Bronchial epithelial cell (primary cell): ENCODE measurements around the gene SEC31A. TPM values are rescaled to one million over a fixed set of nuclear protein-coding genes. Genes with fewer than 3 reads are reported as not detected.

Experiments used
- DNase-seq: peaks from one replicate; pipeline ENCODE4 v3.0.0-alpha.2; 2010; ENCODE audit warnings: low read depth
- FAIRE-seq: peaks from 2 replicates; lab custom pipeline; 2011; peaks lifted over from hg19 to GRCh38; lab: Jason Lieb, UNC
- H3K27me3 ChIP-seq: 2 replicates; pipeline ENCODE4 v1.5.1; 2011; ENCODE audit warnings: low read length; ENCODE audit not compliant: control insufficient read depth, insufficient read depth
- H3K36me3 ChIP-seq: 2 replicates; pipeline ENCODE4 v1.5.1; 2011; ENCODE audit warnings: low read length; ENCODE audit not compliant: control insufficient read depth, insufficient read depth
- H3K4me3 ChIP-seq: 2 replicates; pipeline ENCODE4 v1.5.1; 2011; ENCODE audit warnings: mild to moderate bottlenecking, low read depth, low read length, control low read depth
- total RNA-seq: library from RNA; depleted of rRNA; stranded (reverse); fragments of >200 nt; gene quantifications from 2 replicates; pipeline ENCODE4 v1.2.1, GENCODE V29; 2014
- TF ChIP-seq, protein P1 (sequence below): IDR thresholded peaks from 2 replicates; pipeline ENCODE4 v1.5.1; 2011; ENCODE audit warnings: mild to moderate bottlenecking, moderate library complexity, low read length, control low read depth, inconsistent platforms; ENCODE audit not compliant: insufficient read depth, severe bottlenecking

Gene SEC31A
- total RNA-seq, 1 donor from 2014 or later = 128 TPM

DNA sequence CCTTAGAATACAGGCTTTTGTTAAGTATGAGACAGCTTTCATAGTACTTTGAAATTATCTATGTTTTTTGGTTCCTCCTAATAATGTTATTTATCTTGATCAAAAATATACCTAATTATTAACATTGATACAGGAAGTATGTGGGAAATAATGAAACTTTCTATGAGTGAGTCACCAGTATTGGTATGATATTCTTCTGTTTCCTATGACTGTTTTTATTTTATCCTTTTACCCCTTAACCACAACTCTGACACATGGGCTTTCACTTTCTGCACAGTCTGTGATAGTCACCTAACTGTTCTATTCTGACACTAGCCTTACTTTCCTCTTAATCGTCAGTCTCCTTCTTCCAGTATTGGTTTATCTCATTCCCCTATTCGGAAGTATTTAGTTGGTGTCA is 14.3 kb upstream of the SEC31A start:
- Histone ChIP-seq H3K27me3 (no peaks in the 10 kb centered on the region), H3K4me3 (no peak overlapping the region), H3K36me3 (no peaks in the 10 kb centered on the region)
- TF ChIP-seq, protein P1, sequence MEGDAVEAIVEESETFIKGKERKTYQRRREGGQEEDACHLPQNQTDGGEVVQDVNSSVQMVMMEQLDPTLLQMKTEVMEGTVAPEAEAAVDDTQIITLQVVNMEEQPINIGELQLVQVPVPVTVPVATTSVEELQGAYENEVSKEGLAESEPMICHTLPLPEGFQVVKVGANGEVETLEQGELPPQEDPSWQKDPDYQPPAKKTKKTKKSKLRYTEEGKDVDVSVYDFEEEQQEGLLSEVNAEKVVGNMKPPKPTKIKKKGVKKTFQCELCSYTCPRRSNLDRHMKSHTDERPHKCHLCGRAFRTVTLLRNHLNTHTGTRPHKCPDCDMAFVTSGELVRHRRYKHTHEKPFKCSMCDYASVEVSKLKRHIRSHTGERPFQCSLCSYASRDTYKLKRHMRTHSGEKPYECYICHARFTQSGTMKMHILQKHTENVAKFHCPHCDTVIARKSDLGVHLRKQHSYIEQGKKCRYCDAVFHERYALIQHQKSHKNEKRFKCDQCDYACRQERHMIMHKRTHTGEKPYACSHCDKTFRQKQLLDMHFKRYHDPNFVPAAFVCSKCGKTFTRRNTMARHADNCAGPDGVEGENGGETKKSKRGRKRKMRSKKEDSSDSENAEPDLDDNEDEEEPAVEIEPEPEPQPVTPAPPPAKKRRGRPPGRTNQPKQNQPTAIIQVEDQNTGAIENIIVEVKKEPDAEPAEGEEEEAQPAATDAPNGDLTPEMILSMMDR = no peak
- FAIRE-seq = no peak
- peak; percentile 82 for DNase-seq

DNA sequence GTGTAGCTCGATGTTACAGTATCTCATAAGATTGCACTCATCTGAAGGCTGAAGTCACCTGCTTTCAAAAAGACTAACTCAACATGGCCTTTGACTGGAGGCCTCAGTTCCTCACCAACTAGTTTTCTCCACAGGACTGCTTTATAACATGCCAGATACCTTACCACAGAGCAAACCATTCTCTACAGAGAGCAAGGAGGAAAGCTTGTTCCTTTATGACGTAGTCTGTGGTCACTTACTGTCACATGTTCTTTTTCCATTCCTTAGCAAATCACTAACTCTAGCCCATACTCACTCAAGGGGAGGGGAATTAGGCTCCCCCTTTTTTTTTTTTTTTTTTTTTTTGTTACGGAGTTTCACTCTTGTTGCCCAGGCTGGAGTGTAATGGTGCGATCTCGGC is 12.8 kb upstream of the SEC31A start:
- no peaks in the 10 kb centered on the region for H3K27me3 ChIP-seq
- H3K4me3 ChIP-seq = no peak overlapping the region
- H3K36me3 ChIP-seq = no peaks in the 10 kb centered on the region
- FAIRE-seq = no peak
- TF ChIP-seq, protein P1 = no peak
- no peak for DNase-seq

DNA sequence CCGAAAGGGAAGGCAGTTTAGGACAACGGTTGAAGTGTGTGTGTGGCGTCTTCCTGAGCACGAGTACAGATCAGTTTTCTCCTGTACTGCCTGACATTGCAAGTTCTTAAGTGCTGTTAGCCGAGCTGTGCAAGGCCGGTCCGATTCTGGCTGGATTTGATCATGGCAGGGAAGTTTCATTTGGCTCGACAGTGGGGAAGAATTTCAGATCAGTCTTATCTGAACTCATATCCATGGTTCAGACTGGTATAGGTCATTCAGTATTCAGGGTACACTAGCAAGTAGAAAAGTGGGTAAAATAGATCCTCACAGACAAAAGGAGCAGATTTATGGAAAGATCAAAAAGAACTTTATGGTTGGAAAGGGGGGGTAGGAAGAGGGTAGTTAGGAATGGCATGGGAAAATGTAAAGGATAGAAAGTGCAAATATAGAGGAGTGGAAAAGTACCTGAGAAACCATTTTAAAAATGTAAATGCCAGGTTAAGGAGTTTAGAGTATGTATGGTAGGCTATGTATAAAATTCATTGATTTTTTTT is 10.3 kb upstream of the SEC31A start:
- TF ChIP-seq, protein P1 = no peak
- DNase-seq (no peak), FAIRE-seq (no peak)

DNA sequence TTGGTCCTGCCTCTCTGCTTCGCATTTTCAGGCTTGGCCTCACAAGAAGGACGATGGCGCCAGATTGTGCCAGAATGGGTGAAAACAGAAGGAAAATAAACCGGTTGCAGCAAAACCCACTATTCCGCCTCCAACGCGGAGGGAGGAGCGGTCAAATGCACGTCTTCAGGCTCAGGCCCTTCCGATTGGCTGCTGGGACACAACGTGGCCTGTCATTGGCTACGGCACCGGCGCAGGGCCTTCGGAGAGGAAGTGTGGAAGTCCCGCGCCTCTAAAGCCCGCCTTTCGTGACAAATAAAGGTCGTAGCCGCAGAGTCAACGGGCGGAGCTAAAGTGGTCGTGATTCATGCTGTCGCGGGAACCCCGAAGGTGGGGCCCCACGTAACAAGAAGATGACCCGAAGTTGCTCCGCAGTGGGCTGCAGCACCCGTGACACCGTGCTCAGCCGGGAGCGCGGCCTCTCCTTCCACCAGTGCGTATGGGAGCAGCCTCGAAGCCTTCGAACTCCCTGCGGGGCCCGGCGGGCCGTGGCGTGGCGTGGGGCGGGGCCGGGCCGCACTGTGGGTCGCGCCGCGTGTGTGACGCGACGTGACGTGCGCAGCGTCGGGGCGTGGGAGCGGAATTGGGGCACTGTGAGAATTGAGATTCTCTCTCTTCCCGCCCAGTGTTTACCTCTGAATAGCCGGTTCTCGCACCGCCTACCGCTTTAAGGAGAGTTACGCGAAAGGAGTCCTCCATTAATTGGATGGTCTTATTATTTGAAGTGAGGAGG is 9.6 kb upstream of the SEC31A start, which contains the start of gene THAP9:
Gene THAP9, plus strand, starts transcription at position 325 of the 772 bp plus-strand sequence. Its CDS starts 68 bp downstream, at position 393.
- Histone ChIP-seq H3K36me3 (no peaks in the 10 kb centered on the region), H3K4me3 (peak within 1 kb of the TSS; percentile 60), H3K27me3 (no peaks in the 10 kb centered on the region)
- no peak for FAIRE-seq
- TF ChIP-seq, protein P1 = no peak
- DNase-seq = peak; percentile 98

More for the DNA sequence above, 10.3 kb upstream of the SEC31A start:
- Histone ChIP-seq H3K27me3 (no peaks in the 10 kb centered on the region), H3K4me3 (peak overlapping the region; percentile 60), H3K36me3 (no peaks in the 10 kb centered on the region)

DNA sequence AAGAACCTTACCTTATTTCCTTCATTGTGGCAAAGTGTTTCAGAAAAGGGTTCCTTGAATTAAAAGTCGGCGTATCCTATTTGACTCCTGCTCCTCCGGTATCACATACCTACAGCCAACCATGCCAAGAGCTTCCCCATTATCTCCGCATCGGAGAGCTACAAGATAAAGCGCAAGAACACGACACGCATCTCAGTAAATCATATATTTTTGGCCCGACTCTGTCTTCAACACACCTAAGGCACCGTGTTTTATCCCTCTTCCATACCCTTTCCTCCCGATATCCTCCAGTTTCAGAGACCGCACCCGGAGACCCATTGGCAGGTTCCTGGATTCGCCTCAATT is 9.1 kb upstream of the SEC31A start:
- FAIRE-seq = no peak
- TF ChIP-seq, protein P1 = no peak
- peak; percentile 54 for DNase-seq
- Histone ChIP-seq H3K4me3 (peak overlapping the region; percentile 60), H3K36me3 (no peaks in the 10 kb centered on the region), H3K27me3 (no peaks in the 10 kb centered on the region)
